ENCODE results near the gene HOMER1. TPM values are rescaled to one million over a fixed set of nuclear protein-coding genes. Genes with fewer than 3 reads are reported as not detected.

HOMER1 gene
- polyA plus RNA-seq, 3 donors, result 0.03 to 0.62 (median 0.04) TPM

- intact Hi-C loops (cut with micrococcal nuclease), result no loop called here
- H3K4me1 Mint-ChIP-seq, result peaks cover 5% of the 10 kb centered on the region
- Histone ChIP-seq H3K27me3 (ENCODE audit: control insufficient read depth in 2 of 2, insufficient read depth in 2 of 2, low read length in 2 of 2) (no peaks in the 10 kb centered on the region), H3K4me3 (replicated peaks in 1 of 3; ENCODE audit: low read depth in 2 of 3, low read length in 3 of 3) (no peak overlapping the region), H3K27ac (ENCODE audit: low read depth in 1 of 2, low read length in 2 of 2) (no peak overlapping the region), H3K4me2 (replicated peaks; ENCODE audit: extremely low read depth, low read length, poor library complexity, severe bottlenecking) (no peak overlapping the region), H4K20me1 (ENCODE audit: insufficient read depth, low read length) (no peaks in the 10 kb centered on the region), H3K9me3 (replicated peaks in 1 of 2; ENCODE audit: control insufficient read depth in 1 of 2, insufficient read depth in 1 of 2, low read length in 2 of 2) (peaks cover 9% of the 10 kb centered on the region in 2 donors), H3K4me1 (ENCODE audit: control insufficient read depth in 1 of 2, insufficient read depth in 2 of 2, low read length in 2 of 2) (no peaks in the 10 kb centered on the region), H3K9ac (ENCODE audit: insufficient read depth, low read length, poor library complexity, severe bottlenecking) (no peak overlapping the region), H3K36me3 (replicated peaks in 1 of 2; ENCODE audit: control insufficient read depth in 1 of 2, insufficient read depth in 2 of 2, low read length in 2 of 2) (no peaks in the 10 kb centered on the region), H3K79me2 (ENCODE audit: insufficient read depth, low read length) (no peaks in the 10 kb centered on the region), H2AFZ (ENCODE audit: insufficient read depth, low read depth, low read length, poor library complexity, severe bottlenecking) (no peak overlapping the region)
- no peaks in the 10 kb centered on the region for H3K36me3 Mint-ChIP-seq
- TF ChIP-seq CTCF (IDR thresholded peaks at IDR 0.05), result no peak
- no peak for DNase-seq
- peaks cover 0 to 2% (median 2%) of the 10 kb centered on the region in 3 donors for H3K27me3 Mint-ChIP-seq (ENCODE audit: low read depth in 3 of 3)
- no peak overlapping the region for H3K4me3 Mint-ChIP-seq
- H3K9me3 Mint-ChIP-seq, result peaks cover 2 to 17% (median 11%) of the 10 kb centered on the region in 7 donors
- no peak overlapping the region for H3K27ac Mint-ChIP-seq
These were observed 100.8 kb downstream of the HOMER1 start for GRCh38 chr5:79413112-79413511.

GRCh38 chr5:79408028-79408427, 105.9 kb downstream of the HOMER1 start:
- Mint-ChIP-seq H3K4me3 (no peak overlapping the region), H3K27ac (no peak overlapping the region), H3K9me3 (peaks cover 9 to 26% (median 20%) of the 10 kb centered on the region in 7 donors), H3K36me3 (no peaks in the 10 kb centered on the region), H3K4me1 (no peaks in the 10 kb centered on the region), H3K27me3 (ENCODE audit: low read depth in 3 of 3) (peaks cover 0 to 2% (median 0%) of the 10 kb centered on the region in 3 donors)
- Histone ChIP-seq H3K4me1 (ENCODE audit: control insufficient read depth in 1 of 2, insufficient read depth in 2 of 2, low read length in 2 of 2) (no peaks in the 10 kb centered on the region), H3K27me3 (ENCODE audit: control insufficient read depth in 2 of 2, insufficient read depth in 2 of 2, low read length in 2 of 2) (no peaks in the 10 kb centered on the region), H3K4me2 (replicated peaks; ENCODE audit: extremely low read depth, low read length, poor library complexity, severe bottlenecking) (no peak overlapping the region), H3K4me3 (replicated peaks in 1 of 3; ENCODE audit: low read depth in 2 of 3, low read length in 3 of 3) (no peak overlapping the region), H3K36me3 (replicated peaks in 1 of 2; ENCODE audit: control insufficient read depth in 1 of 2, insufficient read depth in 2 of 2, low read length in 2 of 2) (no peaks in the 10 kb centered on the region), H3K9me3 (replicated peaks in 1 of 2; ENCODE audit: control insufficient read depth in 1 of 2, insufficient read depth in 1 of 2, low read length in 2 of 2) (peaks cover 9% of the 10 kb centered on the region in 2 donors), H3K27ac (ENCODE audit: low read depth in 1 of 2, low read length in 2 of 2) (no peak overlapping the region), H3K9ac (ENCODE audit: insufficient read depth, low read length, poor library complexity, severe bottlenecking) (no peak overlapping the region), H4K20me1 (ENCODE audit: insufficient read depth, low read length) (no peaks in the 10 kb centered on the region), H2AFZ (ENCODE audit: insufficient read depth, low read depth, low read length, poor library complexity, severe bottlenecking) (no peak overlapping the region), H3K79me2 (ENCODE audit: insufficient read depth, low read length) (no peaks in the 10 kb centered on the region)
- intact Hi-C loops (cut with micrococcal nuclease), result no loop called here
- no peak for TF ChIP-seq CTCF (IDR thresholded peaks at IDR 0.05)
- no peak for DNase-seq

Measured in CD14-positive monocyte (primary cell).